BJ (cell line): ENCODE data around the gene MIAT. TPM values are rescaled to one million over a fixed set of nuclear protein-coding genes. Genes with fewer than 3 reads are reported as not detected.

ENCODE experiments used
- CTCF ChIA-PET: fragments of 350-600 bp; formaldehyde crosslinking; extraction: SDS; loops from one replicate; lab custom pipeline; 2021; ENCODE audit warnings: antibody characterized with exemption, inconsistent platforms; lab: Yijun Ruan, JAX
- POLR2A ChIA-PET: fragments of 300-600 bp; sonication (Branson Sonifier 250); formaldehyde crosslinking; extraction: SDS; loops from one replicate; lab custom pipeline; 2021; ENCODE audit warnings: antibody characterized with exemption; lab: Charles Lee
- DNase-seq: peaks from one replicate; pipeline ENCODE4 v3.0.0-alpha.2; 2011; ENCODE audit warnings: low read depth
- H3K27me3 ChIP-seq: 2 replicates; pipeline ENCODE4 v1.6.0; 2011; ENCODE audit warnings: low read length; ENCODE audit not compliant: control insufficient read depth, insufficient read depth
- H3K36me3 ChIP-seq: 2 replicates; pipeline ENCODE4 v1.5.1; 2011; ENCODE audit warnings: low read length; ENCODE audit not compliant: control insufficient read depth, insufficient read depth
- H3K4me3 ChIP-seq: 2 replicates; pipeline ENCODE4 v1.5.1; 2011; ENCODE audit warnings: low read depth, mild to moderate bottlenecking, control low read depth, low read length
- polyA plus RNA-seq: library from polyadenylated mRNA; depleted of rRNA; stranded (reverse); fragments of >200 nt; gene quantifications from 2 replicates; pipeline ENCODE4 v1.2.3, GENCODE V29; 2011
- TF ChIP-seq, protein P1 (sequence below): IDR thresholded peaks from 2 replicates; pipeline ENCODE4 v1.5.1; 2011; ENCODE audit warnings: low read depth, mild to moderate bottlenecking, control low read depth, inconsistent platforms, low read length, moderate library complexity; ENCODE audit not compliant: insufficient read depth

Gene MIAT
- polyA plus RNA-seq, 1 experiment, result 1.1 TPM

DNA sequence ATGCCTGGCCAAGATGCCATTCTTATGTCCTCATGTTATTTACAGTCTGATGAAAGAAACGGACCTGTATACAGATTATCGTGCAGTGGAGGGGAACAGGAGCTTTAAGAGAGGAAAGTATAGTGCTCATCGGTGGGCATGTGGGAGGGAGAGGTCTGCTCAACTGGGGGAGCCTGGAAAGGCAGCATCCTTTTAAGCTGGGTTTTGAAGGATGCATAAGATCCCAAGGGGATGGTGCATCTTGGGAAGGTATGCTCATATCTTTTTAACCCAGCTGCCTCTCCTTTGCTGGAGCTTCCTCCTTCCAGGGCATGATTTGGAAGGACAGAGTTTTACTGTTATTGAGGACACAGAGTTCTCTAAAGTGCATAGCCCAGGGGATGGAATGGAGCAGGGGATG, 34.8 kb downstream of the MIAT start:
- ChIA-PET POLR2A (no interaction called here), CTCF (no interaction called here)
- TF ChIP-seq, protein P1, sequence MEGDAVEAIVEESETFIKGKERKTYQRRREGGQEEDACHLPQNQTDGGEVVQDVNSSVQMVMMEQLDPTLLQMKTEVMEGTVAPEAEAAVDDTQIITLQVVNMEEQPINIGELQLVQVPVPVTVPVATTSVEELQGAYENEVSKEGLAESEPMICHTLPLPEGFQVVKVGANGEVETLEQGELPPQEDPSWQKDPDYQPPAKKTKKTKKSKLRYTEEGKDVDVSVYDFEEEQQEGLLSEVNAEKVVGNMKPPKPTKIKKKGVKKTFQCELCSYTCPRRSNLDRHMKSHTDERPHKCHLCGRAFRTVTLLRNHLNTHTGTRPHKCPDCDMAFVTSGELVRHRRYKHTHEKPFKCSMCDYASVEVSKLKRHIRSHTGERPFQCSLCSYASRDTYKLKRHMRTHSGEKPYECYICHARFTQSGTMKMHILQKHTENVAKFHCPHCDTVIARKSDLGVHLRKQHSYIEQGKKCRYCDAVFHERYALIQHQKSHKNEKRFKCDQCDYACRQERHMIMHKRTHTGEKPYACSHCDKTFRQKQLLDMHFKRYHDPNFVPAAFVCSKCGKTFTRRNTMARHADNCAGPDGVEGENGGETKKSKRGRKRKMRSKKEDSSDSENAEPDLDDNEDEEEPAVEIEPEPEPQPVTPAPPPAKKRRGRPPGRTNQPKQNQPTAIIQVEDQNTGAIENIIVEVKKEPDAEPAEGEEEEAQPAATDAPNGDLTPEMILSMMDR, result no peak
- no peak overlapping the region for H3K4me3 ChIP-seq
- H3K36me3 ChIP-seq, result no peaks in the 10 kb centered on the region; the same call in 1 of the 2 replicates
- H3K27me3 ChIP-seq, result no peaks in the 10 kb centered on the region
- DNase-seq, result no peak

DNA sequence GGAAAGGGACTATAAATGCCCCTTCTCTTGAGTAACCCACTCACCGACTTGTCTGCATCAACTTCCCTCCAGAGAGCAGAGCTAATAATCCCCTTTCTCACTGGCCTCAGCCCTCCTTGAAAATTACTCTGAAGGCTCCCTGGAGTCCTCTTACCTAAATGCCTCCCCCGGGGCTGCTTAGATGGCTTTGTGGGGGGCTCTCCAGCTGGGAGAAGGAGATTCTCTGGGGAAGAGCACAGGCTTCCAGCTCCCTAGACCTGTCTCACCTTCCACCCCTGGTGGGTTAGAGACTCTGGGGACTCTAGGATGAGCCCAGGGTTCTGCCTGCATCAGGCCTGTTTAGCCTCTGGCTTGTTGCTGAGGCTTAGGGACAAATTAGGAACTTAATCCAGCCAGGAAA, 39.8 kb downstream of the MIAT start:
- no peaks in the 10 kb centered on the region for H3K27me3 ChIP-seq
- CTCF ChIA-PET, result interaction anchor here (1.6 kb wide), 1 partner anchor 11 kb away, joined by 3 read pairs; no protein-coding TSS in a partner anchor
- no peak for DNase-seq
- H3K36me3 ChIP-seq, result no peaks in the 10 kb centered on the region; the same call in 1 of the 2 replicates
- TF ChIP-seq, protein P1, result no peak
- POLR2A ChIA-PET, result no interaction called here
- H3K4me3 ChIP-seq, result no peak overlapping the region

DNA sequence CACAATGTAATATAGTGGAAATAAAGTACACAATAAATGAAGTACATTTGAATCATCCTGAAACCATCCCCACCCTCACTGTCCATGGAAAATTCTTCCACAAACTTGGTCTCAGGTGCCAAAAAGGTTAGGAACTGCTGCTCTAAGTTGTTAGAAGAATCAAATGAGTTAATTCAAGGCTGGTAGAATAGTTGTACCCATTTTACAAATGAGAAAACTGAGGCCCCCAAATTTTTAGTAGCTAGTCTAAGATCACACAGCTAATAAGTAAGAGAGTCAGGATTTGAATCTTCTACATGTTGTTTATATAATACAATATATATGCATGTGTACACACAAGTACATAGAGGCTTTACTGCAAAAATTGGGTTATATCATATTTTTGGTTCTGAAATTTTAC, 43.1 kb downstream of the MIAT start:
- Histone ChIP-seq H3K27me3 (no peaks in the 10 kb centered on the region), H3K36me3 (no peaks in the 10 kb centered on the region), H3K4me3 (no peak overlapping the region)
- ChIA-PET POLR2A (no interaction called here), CTCF (interaction anchor here (0.9 to 1.9 kb wide), 2 partner anchors 9 to 21 kb away, joined by 3 to 4 read pairs; no protein-coding TSS in a partner anchor)
- TF ChIP-seq, protein P1, result no peak
- DNase-seq, result no peak

- H3K36me3 ChIP-seq, result no peaks in the 10 kb centered on the region
- ChIA-PET POLR2A (no interaction called here), CTCF (interaction anchor here (0.9 to 1.9 kb wide), 2 partner anchors 10 to 22 kb away, joined by 3 to 4 read pairs; no protein-coding TSS in a partner anchor)
- TF ChIP-seq, protein P1, result no peak
- no peaks in the 10 kb centered on the region for H3K27me3 ChIP-seq
- no peak overlapping the region for H3K4me3 ChIP-seq
- DNase-seq, result no peak
Observed at GRCh38 chr22:26700886-26701285, 43.5 kb downstream of the MIAT start.

GRCh38 chr22:26701323-26701722, 43.9 kb downstream of the MIAT start:
- POLR2A ChIA-PET, result no interaction called here
- H3K36me3 ChIP-seq, result no peaks in the 10 kb centered on the region
- CTCF ChIA-PET, result no interaction called here
- no peaks in the 10 kb centered on the region for H3K27me3 ChIP-seq
- no peak for DNase-seq
- no peak overlapping the region for H3K4me3 ChIP-seq
- TF ChIP-seq, protein P1, result no peak
